Activated CD8-positive, alpha-beta memory T cell treated with anti-CD3 and anti-CD28 coated beads, Interleukin-2, amount 50 U/mL, for 24 hours (primary cell): ENCODE data around the gene MBD5.

Experiments used
- DNase-seq: peaks from one replicate; pipeline ENCODE4 v3.0.0-alpha.2; 2020; ENCODE audit errors: extremely low read depth

The MBD5 gene

GRCh38 chr2:148300544-148300943, 279.7 kb downstream of the MBD5 start:
- no peak for DNase-seq

DNA sequence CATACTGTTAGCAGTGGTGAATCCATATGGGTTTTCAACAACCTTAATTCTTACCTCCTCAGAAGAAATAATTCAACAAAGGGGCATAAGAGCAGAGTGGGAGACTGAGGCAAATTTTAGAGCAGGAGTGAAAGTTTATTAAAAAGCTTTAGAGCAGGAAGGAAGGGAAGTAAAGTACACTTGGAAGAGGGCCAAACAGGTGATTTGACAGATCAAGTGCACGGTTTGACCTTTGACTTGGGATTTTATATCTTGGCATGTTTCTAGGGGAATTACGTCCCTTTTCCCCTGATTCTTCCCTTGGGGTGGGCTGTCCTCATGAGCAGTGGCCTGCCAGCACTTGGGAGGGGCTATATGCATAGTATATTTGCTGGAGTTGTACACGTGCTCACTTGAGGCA, 280.5 kb downstream of the MBD5 start:
- no peak for DNase-seq

- no peak for DNase-seq
Measured at GRCh38 chr2:148302526-148302925, 281.6 kb downstream of the MBD5 start.

GRCh38 chr2:148303161-148303560, 282.3 kb downstream of the MBD5 start:
- no peak for DNase-seq

DNA sequence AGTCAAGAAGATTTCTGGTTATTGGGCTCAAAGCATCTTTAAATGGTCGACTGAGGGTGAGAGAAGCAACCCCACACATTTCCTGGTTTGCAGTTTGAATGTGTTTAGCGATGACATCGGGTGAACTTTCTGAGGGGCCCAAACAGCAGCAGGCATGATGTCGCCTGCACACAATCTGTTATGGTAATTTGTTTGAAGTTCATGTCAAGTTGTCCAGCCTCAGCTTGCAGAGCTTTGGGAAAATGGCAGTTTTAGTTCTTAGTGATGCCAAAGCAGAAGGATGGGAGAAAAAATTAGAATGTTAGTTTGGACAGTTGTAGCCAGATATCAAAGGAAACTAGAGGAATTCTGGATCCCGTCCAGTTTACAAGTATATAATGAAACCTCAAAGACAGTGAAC, 284.6 kb downstream of the MBD5 start:
- no peak for DNase-seq

DNA sequence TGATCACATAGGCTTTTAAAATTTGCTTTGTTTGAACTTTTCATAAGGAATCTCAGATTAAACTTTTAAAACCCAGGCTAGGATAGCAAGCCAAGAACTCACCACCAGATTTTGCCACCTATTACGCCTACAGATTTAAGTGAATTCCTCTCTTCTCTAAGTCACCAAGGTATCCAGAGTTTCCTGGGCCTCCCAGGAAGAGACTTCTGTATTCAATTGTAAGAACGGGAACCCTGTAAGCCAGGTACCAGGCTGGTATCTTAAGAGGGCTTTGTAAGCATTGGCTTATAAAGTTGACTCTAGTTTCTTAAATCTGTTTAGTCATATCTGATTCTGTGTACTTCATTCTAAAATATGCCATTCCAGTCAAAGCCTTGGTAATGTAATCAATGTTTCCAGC, 285.1 kb downstream of the MBD5 start:
- DNase-seq: no peak

DNA sequence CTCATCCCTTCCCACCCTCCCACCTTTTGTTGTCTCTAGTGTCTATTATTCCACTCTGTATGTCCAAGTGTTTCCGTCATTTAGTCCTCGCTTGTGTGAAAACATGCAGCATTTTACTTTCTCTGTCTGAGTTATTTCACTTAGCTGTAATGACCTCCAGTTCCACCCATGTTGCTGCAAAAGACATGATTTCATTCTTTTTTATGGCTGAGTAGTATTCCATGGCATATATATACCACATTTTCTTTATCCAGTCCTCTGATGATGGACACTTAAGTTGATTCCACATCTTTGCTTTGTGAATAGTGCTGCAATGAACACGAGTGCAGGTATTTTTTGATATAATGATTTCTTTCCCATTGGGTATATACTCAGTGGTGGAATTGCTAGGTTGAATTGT, 296.7 kb downstream of the MBD5 start:
- no peak for DNase-seq

DNA sequence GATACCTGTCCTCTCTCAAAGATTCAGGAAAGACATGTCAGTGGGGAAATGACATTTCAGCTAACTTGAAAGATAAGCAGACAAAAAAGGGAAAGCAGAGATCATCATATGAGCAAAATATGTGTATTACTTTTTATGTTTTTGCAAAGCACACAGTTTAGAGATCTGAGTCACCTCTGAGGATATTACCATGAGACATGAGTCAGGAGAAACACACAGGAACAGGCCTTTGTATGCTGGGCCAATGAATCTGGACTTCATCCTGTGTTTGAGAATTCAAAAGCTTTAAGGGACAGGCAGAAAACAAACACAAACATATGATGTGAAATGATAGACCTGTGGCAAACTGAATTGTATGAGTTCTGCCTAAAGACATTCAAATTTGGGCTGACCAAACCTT, 317.6 kb downstream of the MBD5 start:
- DNase-seq: no peak

GRCh38 chr2:148342086-148342485, 321.2 kb downstream of the MBD5 start:
- no peak for DNase-seq

DNA sequence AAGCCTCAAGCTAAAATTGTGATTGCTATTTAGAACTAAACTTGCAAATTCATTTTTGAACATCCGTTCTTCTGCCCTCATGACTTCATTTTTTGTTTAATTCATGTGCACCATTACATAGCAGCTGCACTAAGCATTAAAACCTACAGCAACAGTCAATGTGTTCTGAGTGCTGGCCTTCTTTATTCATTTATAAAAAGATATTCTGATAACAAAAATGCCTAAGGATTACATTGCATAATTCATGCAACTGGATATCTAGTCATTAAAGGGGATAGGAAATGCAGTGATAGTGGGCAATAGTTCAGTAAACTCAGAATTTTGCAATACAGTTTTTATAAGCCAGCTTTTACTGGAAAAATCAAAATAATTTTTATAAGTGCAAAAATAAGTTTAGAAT, 329.3 kb downstream of the MBD5 start:
- no peak for DNase-seq

GRCh38 chr2:148351437-148352143, 330.7 kb downstream of the MBD5 start:
- DNase-seq: no peak

- DNase-seq: no peak
Measured at GRCh38 chr2:148358375-148358774, 337.5 kb downstream of the MBD5 start.

GRCh38 chr2:148360662-148361061, 339.8 kb downstream of the MBD5 start:
- DNase-seq: no peak

- no peak for DNase-seq
Measured at GRCh38 chr2:148362144-148362796, 341.4 kb downstream of the MBD5 start.

DNA sequence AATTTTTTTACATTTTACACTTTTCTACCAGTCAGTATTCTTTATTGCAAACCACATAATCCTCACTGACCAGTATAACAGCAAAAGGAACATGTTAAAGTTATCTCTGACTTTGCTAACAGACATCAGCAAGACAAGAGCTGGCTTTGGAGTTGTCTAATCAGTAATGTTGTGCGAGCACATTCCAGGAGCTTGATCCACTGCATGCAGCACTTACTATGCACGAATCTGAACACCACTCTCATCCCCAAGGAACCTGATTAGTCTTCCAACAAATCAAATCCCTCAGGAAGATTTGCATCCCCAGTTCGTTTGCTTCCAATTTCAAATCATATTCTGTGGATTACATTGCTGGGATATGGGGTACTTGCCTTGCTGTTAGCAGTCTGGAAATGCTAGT, 354.3 kb downstream of the MBD5 start:
- no peak for DNase-seq

GRCh38 chr2:148391324-148391723, 370.4 kb downstream of the MBD5 start:
- no peak for DNase-seq

DNA sequence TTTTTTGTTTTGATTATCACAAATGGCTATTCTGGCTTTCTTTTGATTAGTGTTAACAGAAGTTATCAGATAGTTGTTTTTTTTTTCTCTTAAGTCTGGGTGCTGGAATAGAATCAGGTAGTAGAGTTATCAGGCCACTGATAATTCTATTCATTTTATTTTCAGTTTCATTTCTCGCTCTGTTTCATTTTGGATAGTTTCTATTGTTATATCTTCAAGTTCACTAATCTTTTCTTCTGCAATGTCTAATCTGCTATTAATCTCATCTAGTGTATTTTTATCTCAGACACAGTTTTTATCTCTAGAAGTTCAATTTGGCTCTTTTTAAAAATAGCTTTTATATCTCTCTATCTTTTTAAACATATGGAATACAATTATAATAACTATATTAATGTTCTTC, 381.9 kb downstream of the MBD5 start:
- DNase-seq: no peak

- DNase-seq: no peak
Measured at GRCh38 chr2:148410899-148411298, 390.0 kb downstream of the MBD5 start.

GRCh38 chr2:148416248-148416647, 395.4 kb downstream of the MBD5 start:
- DNase-seq: no peak

GRCh38 chr2:148430101-148430500, 409.2 kb downstream of the MBD5 start:
- DNase-seq: no peak

GRCh38 chr2:148447877-148448276, 427.0 kb downstream of the MBD5 start:
- DNase-seq: no peak

DNA sequence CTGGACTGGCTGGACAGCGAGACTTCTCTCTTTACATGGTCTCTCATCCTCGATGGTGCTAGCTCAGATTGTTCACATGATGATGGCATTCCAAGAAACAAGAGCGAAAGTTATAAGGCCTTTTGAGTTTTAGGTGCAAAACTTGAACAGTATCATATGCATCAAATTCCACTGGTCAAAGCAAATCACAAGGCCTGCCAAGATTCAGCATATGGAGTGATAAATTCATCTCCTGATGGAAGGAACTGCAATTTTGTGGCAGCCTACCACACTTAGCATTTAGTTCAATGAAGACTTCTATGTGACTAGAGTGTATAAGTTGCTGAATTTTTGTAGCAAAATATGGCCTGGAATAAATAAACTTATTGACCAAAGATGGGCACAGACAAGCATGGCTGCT, 429.6 kb downstream of the MBD5 start:
- DNase-seq: no peak

DNA sequence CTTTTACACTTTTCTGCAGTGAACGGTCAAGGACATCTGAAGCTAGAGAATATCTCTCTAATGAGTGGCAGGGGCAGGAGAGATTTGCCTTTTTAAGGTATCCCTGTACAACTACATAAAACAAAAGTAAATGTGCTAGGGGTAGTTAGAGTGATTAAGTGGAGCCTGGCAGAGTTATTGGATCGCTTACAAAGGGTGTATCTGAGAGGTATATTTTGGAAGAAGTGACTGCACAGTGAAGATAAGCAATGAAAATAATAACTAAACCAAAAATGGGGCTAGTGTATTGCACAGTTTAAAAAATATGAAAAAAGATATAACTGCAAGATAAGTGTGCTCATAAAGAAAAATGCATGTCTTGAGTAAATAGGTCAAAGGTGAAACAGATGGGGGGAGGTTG, 430.2 kb downstream of the MBD5 start:
- no peak for DNase-seq

- DNase-seq: no peak
Measured at GRCh38 chr2:148455791-148456190, 434.9 kb downstream of the MBD5 start.
